Mucosa of rectum (tissue), 2 donors: Measurements from ENCODE around the gene PKLR.

Source experiments
- H3K27ac ChIP-seq, 2 donors: one replicate each; pipeline ENCODE4 v1.7.0; 2013; ENCODE audit warnings: inconsistent platforms in 2 of 2, low read depth in 2 of 2, low read length in 2 of 2
- H3K27me3 ChIP-seq, 2 donors: one replicate each; pipeline ENCODE4 v1.7.0; 2013; ENCODE audit warnings: low read length in 2 of 2; ENCODE audit not compliant: control insufficient read depth in 2 of 2, insufficient read depth in 2 of 2
- H3K36me3 ChIP-seq, 2 donors: one replicate each; pipeline ENCODE4 v1.7.0; 2013; ENCODE audit warnings: low read length in 2 of 2; ENCODE audit not compliant: control insufficient read depth in 2 of 2, insufficient read depth in 2 of 2
- H3K4me1 ChIP-seq, 2 donors: one replicate each; pipeline ENCODE4 v1.7.0; 2013; ENCODE audit warnings: low read length in 2 of 2, mild to moderate bottlenecking in 1 of 2; ENCODE audit not compliant: control insufficient read depth in 2 of 2, insufficient read depth in 2 of 2
- H3K4me3 ChIP-seq, 2 donors: one replicate each; pipeline ENCODE4 v1.7.0; 2013; ENCODE audit warnings: low read length in 2 of 2
- H3K9ac ChIP-seq, 2 donors: one replicate each; pipeline ENCODE4 v1.7.0; 2013; ENCODE audit warnings: low read length in 2 of 2, low read depth in 1 of 2, mild to moderate bottlenecking in 1 of 2
- H3K9me3 ChIP-seq, 2 donors: one replicate each; pipeline ENCODE4 v1.7.0; 2013; ENCODE audit warnings: low read length in 2 of 2; ENCODE audit not compliant: control insufficient read depth in 2 of 2
- donor health status: healthy.
- donor health status: Normal muscosa, but diverticular disease.

PKLR gene

GRCh38 chr1:155324717-155325602, 23.7 kb upstream of the PKLR start:
- Histone ChIP-seq H3K27me3 (no peaks in the 10 kb centered on the region), H3K4me1 (peaks cover 32 to 34% of the 10 kb centered on the region in 2 donors), H3K27ac (peak overlapping the region; percentile 99 to 100), H3K4me3 (peak overlapping the region; percentile 91 to 93), H3K9me3 (no peaks in the 10 kb centered on the region), H3K36me3 (peaks cover 16 to 23% of the 10 kb centered on the region in 2 donors), H3K9ac (peak overlapping the region; percentile 87 to 95)

- Histone ChIP-seq H3K4me3 (peak overlapping the region; percentile 91 to 93), H3K4me1 (peaks cover 34% of the 10 kb centered on the region in 2 donors), H3K9ac (peak overlapping the region; percentile 95 to 96), H3K9me3 (no peaks in the 10 kb centered on the region), H3K27me3 (no peaks in the 10 kb centered on the region), H3K27ac (peak overlapping the region; percentile 99 to 100), H3K36me3 (peaks cover 19 to 25% of the 10 kb centered on the region in 2 donors)
Measured at GRCh38 chr1:155324037-155324716, 22.9 kb upstream of the PKLR start.

- H3K4me1 ChIP-seq: peaks cover 34% of the 10 kb centered on the region in 2 donors
- H3K4me3 ChIP-seq: peak overlapping the region; percentile 91 to 93
- H3K27me3 ChIP-seq: no peaks in the 10 kb centered on the region
- H3K9ac ChIP-seq: peak overlapping the region; percentile 95 to 96
- H3K36me3 ChIP-seq: peaks cover 20 to 28% of the 10 kb centered on the region in 2 donors
- H3K9me3 ChIP-seq: no peaks in the 10 kb centered on the region
- H3K27ac ChIP-seq: peak overlapping the region; percentile 99 to 100
Measured at GRCh38 chr1:155323729-155324036, 22.4 kb upstream of the PKLR start.

- Histone ChIP-seq H3K9me3 (no peaks in the 10 kb centered on the region), H3K27me3 (no peaks in the 10 kb centered on the region), H3K4me3 (peak overlapping the region; percentile 75 to 93), H3K27ac (peak overlapping the region; percentile 99 to 100), H3K36me3 (peaks cover 23 to 28% of the 10 kb centered on the region in 2 donors), H3K4me1 (peaks cover 34% of the 10 kb centered on the region in 2 donors), H3K9ac (peak overlapping the region; percentile 81 to 95)
Measured at GRCh38 chr1:155322953-155323728, 21.9 kb upstream of the PKLR start.

GRCh38 chr1:155322571-155322952, 21.3 kb upstream of the PKLR start:
- H3K27me3 ChIP-seq: no peaks in the 10 kb centered on the region
- H3K9me3 ChIP-seq: no peaks in the 10 kb centered on the region
- peak overlapping the region; percentile 99 to 100 for H3K27ac ChIP-seq
- peak overlapping the region; percentile 43 to 66 for H3K4me3 ChIP-seq
- H3K36me3 ChIP-seq: peaks cover 21 to 28% of the 10 kb centered on the region in 2 donors
- H3K4me1 ChIP-seq: peaks cover 34% of the 10 kb centered on the region in 2 donors
- peak overlapping the region; percentile 56 to 95 for H3K9ac ChIP-seq

- peak overlapping the region; percentile 18 to 56 for H3K9ac ChIP-seq
- no peaks in the 10 kb centered on the region for H3K9me3 ChIP-seq
- peak overlapping the region in 1 of 2 donors; percentile 100 for H3K27ac ChIP-seq
- H3K36me3 ChIP-seq: peaks cover 18 to 24% of the 10 kb centered on the region in 2 donors
- H3K4me1 ChIP-seq: peaks cover 34 to 38% of the 10 kb centered on the region in 2 donors
- H3K27me3 ChIP-seq: no peaks in the 10 kb centered on the region
- peak overlapping the region; percentile 70 to 75 for H3K4me3 ChIP-seq
Measured at GRCh38 chr1:155321639-155322503, 20.6 kb upstream of the PKLR start.

GRCh38 chr1:155320661-155321617, 19.7 kb upstream of the PKLR start, which contains the start of gene RUSC1:
Gene RUSC1 (plus strand): TSS chr1:155320894. CDS start chr1:155321774, 880 bp downstream.
- Histone ChIP-seq H3K4me3 (peak within 1 kb of the TSS; percentile 70 to 75), H3K4me1 (peaks cover 31 to 36% of the 10 kb centered on the region in 2 donors), H3K9ac (peak within 1 kb of the TSS; percentile 60 to 69), H3K9me3 (no peaks in the 10 kb centered on the region), H3K36me3 (peaks cover 11 to 15% of the 10 kb centered on the region in 2 donors), H3K27me3 (no peaks in the 10 kb centered on the region), H3K27ac (peak within 1 kb of the TSS; percentile 72 to 73)

GRCh38 chr1:155320252-155320651, 19.0 kb upstream of the PKLR start:
- Histone ChIP-seq H3K36me3 (peaks cover 11 to 15% of the 10 kb centered on the region in 2 donors), H3K27me3 (no peaks in the 10 kb centered on the region), H3K9me3 (no peaks in the 10 kb centered on the region), H3K4me3 (peak overlapping the region; percentile 70 to 75), H3K9ac (peak overlapping the region; percentile 60 to 69), H3K27ac (peak overlapping the region; percentile 72 to 73), H3K4me1 (peaks cover 24 to 29% of the 10 kb centered on the region in 2 donors)
